GM12878 (cell line): ENCODE measurements around the gene TECR. TPM values are rescaled to one million over a fixed set of nuclear protein-coding genes. Genes with fewer than 3 reads are reported as not detected.

ENCODE experiments used
- CHD4 ChIP-seq: fragments of 200-600 bp; sonication (generic); IDR thresholded peaks from 2 replicates; pipeline ENCODE4 v1.6.1; 2016; ENCODE audit warnings: mild to moderate bottlenecking
- EED ChIP-seq: sonication (generic); IDR thresholded peaks from 2 replicates; pipeline ENCODE4 v1.6.1; 2016; ENCODE audit warnings: antibody characterized with exemption, low read depth
- EGR1 ChIP-seq, 2 experiments: IDR thresholded peaks; 1 replicate in 1 of 2; 2 replicates in 1 of 2; pipeline ENCODE4 v1.6.1; 2011 to 2012; ENCODE audit warnings: low read depth in 2 of 2, low read length in 2 of 2, borderline replicate concordance in 1 of 2, mild to moderate bottlenecking in 1 of 2, moderate library complexity in 1 of 2
- EP300 ChIP-seq, 2 experiments: fragments of 150-350 bp in 1 of 2; IDR thresholded peaks; 2 replicates each; pipeline ENCODE4 v1.6.1; 2011 to 2012; ENCODE audit warnings: low read depth in 2 of 2, low read length in 2 of 2, borderline replicate concordance in 1 of 2, improper control_type of control experiment in 1 of 2, inconsistent platforms in 1 of 2; ENCODE audit not compliant: control insufficient read depth in 1 of 2
- IKZF2 ChIP-seq, 2 experiments: fragments of 450-650 bp; IDR thresholded peaks; 2 replicates each; pipeline ENCODE4 v1.6.1; 2017; ENCODE audit warnings: mild to moderate bottlenecking in 2 of 2, moderate library complexity in 2 of 2
- NKRF ChIP-seq: fragments of 450-650 bp; conservative IDR thresholded peaks from 2 replicates; pipeline ENCODE4 v1.6.1; 2017; ENCODE audit warnings: mild to moderate bottlenecking, moderate library complexity
- SIN3A ChIP-seq: IDR thresholded peaks from 2 replicates; pipeline ENCODE4 v1.6.1; 2012; ENCODE audit warnings: low read depth, low read length, improper control_type of control experiment
- YBX1 ChIP-seq: fragments of 450-650 bp; IDR thresholded peaks from 2 replicates; pipeline ENCODE4 v1.6.1; 2016; ENCODE audit warnings: antibody characterized with exemption
- ZBTB11 ChIP-seq: fragments of 450-650 bp; formaldehyde crosslinking; IDR thresholded peaks from 2 replicates; pipeline ENCODE4 v1.5.0; 2022; ENCODE audit warnings: mild to moderate bottlenecking, missing genetic modification characterization
- ZNF217 ChIP-seq: fragments of 450-650 bp; IDR thresholded peaks from 2 replicates; pipeline ENCODE4 v1.6.1; 2017; ENCODE audit warnings: antibody characterized with exemption, mild to moderate bottlenecking
- polyA plus RNA-seq, 11 experiments: library from polyadenylated mRNA; depleted of rRNA in 4 of 11; unstranded in 6 of 11; stranded (reverse) in 5 of 11; fragments of >200 nt; fragmentation: Nextera tagmentation in 4 of 11; fragmentation: Illumina TruSeq in 1 of 11; extraction: Ambion mirVana in 4 of 11; extraction: Trizol in 1 of 11; gene quantifications; 1 replicate in 1 of 11; 2 replicates in 10 of 11; pipeline versions ENCODE4 v1.2.1 to v1.2.3, GENCODE V29; 2011 to 2016; ENCODE audit warnings: inconsistent platforms in 2 of 11, missing spikeins in 2 of 11, low read depth in 1 of 11
- total RNA-seq, 4 experiments: library from RNA; depleted of rRNA in 3 of 4; stranded (reverse); fragments of >200 nt in 3 of 4; fragmentation: Illumina TruSeq in 1 of 4; extraction: Trizol in 1 of 4; gene quantifications; 2 replicates each; pipeline versions ENCODE4 v1.2.1 to v1.2.3, GENCODE V29; 2013 to 2021
- TF ChIP-seq, protein P1 (sequence below): IDR thresholded peaks from 2 replicates; pipeline ENCODE4 v1.6.1; 2012; ENCODE audit warnings: improper control_type of control experiment, low read depth, low read length; ENCODE audit not compliant: insufficient replicate concordance
- TF ChIP-seq, protein P2 (sequence below): fragments of 150-350 bp; IDR thresholded peaks from 2 replicates; pipeline ENCODE4 v1.6.1; 2016; ENCODE audit warnings: low read depth, low read length
- TF ChIP-seq, protein P3 (sequence below): IDR thresholded peaks from 2 replicates; pipeline ENCODE4 v1.6.1; 2011; ENCODE audit warnings: borderline replicate concordance, low read depth, mild to moderate bottlenecking, moderate library complexity, mixed read lengths, low read length; ENCODE audit not compliant: insufficient read depth; ENCODE audit errors: extremely low read length

The TECR gene
- total and polyA plus RNA-seq, 10 of the 15 experiments (the other 5 are each of a cell fraction or from before 2014, with no cell fraction given): 9.6 to 157 (median 64.2) TPM

- TF ChIP-seq, protein P1, sequence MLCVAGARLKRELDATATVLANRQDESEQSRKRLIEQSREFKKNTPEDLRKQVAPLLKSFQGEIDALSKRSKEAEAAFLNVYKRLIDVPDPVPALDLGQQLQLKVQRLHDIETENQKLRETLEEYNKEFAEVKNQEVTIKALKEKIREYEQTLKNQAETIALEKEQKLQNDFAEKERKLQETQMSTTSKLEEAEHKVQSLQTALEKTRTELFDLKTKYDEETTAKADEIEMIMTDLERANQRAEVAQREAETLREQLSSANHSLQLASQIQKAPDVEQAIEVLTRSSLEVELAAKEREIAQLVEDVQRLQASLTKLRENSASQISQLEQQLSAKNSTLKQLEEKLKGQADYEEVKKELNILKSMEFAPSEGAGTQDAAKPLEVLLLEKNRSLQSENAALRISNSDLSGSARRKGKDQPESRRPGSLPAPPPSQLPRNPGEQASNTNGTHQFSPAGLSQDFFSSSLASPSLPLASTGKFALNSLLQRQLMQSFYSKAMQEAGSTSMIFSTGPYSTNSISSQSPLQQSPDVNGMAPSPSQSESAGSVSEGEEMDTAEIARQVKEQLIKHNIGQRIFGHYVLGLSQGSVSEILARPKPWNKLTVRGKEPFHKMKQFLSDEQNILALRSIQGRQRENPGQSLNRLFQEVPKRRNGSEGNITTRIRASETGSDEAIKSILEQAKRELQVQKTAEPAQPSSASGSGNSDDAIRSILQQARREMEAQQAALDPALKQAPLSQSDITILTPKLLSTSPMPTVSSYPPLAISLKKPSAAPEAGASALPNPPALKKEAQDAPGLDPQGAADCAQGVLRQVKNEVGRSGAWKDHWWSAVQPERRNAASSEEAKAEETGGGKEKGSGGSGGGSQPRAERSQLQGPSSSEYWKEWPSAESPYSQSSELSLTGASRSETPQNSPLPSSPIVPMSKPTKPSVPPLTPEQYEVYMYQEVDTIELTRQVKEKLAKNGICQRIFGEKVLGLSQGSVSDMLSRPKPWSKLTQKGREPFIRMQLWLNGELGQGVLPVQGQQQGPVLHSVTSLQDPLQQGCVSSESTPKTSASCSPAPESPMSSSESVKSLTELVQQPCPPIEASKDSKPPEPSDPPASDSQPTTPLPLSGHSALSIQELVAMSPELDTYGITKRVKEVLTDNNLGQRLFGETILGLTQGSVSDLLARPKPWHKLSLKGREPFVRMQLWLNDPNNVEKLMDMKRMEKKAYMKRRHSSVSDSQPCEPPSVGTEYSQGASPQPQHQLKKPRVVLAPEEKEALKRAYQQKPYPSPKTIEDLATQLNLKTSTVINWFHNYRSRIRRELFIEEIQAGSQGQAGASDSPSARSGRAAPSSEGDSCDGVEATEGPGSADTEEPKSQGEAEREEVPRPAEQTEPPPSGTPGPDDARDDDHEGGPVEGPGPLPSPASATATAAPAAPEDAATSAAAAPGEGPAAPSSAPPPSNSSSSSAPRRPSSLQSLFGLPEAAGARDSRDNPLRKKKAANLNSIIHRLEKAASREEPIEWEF: no peak
- peak; percentile 85 for TF ChIP-seq SIN3A
- TF ChIP-seq, protein P2, sequence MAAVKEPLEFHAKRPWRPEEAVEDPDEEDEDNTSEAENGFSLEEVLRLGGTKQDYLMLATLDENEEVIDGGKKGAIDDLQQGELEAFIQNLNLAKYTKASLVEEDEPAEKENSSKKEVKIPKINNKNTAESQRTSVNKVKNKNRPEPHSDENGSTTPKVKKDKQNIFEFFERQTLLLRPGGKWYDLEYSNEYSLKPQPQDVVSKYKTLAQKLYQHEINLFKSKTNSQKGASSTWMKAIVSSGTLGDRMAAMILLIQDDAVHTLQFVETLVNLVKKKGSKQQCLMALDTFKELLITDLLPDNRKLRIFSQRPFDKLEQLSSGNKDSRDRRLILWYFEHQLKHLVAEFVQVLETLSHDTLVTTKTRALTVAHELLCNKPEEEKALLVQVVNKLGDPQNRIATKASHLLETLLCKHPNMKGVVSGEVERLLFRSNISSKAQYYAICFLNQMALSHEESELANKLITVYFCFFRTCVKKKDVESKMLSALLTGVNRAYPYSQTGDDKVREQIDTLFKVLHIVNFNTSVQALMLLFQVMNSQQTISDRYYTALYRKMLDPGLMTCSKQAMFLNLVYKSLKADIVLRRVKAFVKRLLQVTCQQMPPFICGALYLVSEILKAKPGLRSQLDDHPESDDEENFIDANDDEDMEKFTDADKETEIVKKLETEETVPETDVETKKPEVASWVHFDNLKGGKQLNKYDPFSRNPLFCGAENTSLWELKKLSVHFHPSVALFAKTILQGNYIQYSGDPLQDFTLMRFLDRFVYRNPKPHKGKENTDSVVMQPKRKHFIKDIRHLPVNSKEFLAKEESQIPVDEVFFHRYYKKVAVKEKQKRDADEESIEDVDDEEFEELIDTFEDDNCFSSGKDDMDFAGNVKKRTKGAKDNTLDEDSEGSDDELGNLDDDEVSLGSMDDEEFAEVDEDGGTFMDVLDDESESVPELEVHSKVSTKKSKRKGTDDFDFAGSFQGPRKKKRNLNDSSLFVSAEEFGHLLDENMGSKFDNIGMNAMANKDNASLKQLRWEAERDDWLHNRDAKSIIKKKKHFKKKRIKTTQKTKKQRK: no peak
- TF ChIP-seq EGR1 (IDR thresholded peaks at IDR 0.05; ENCODE audit: borderline replicate concordance in 1 of 2, low read depth in 2 of 2, low read length in 2 of 2): 0 out of 3 replicates have a peak, but pooled peaks of 1 of the 2 experiments have one; percentile 21
- TF ChIP-seq EED: no peak
- TF ChIP-seq YBX1: no peak
- peak; percentile 91 for TF ChIP-seq NKRF
- no peak for TF ChIP-seq IKZF2 (IDR thresholded peaks at IDR 0.05)
- TF ChIP-seq CHD4: no peak
- TF ChIP-seq, protein P3, sequence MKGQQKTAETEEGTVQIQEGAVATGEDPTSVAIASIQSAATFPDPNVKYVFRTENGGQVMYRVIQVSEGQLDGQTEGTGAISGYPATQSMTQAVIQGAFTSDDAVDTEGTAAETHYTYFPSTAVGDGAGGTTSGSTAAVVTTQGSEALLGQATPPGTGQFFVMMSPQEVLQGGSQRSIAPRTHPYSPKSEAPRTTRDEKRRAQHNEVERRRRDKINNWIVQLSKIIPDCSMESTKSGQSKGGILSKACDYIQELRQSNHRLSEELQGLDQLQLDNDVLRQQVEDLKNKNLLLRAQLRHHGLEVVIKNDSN: no peak
- TF ChIP-seq ZBTB11: peak; percentile 40
- TF ChIP-seq EP300 (IDR thresholded peaks at IDR 0.05; ENCODE audit: borderline replicate concordance in 1 of 2, control insufficient read depth in 1 of 2, low read depth in 2 of 2, low read length in 2 of 2): peak in 1 of 2 experiments; percentile 11; a peak in 1 of 4 replicates
- no peak for TF ChIP-seq ZNF217
Measured at GRCh38 chr19:14517840-14518505, 11.4 kb upstream of the TECR start, which contains the start of gene DNAJB1 (continued).
